Choroid plexus epithelial cell (primary cell): ENCODE results near the gene P2RY8.
A peak's percentile ranks its signal among the peaks of the same experiment; 100 is the strongest.

Experiments
- DNase-seq: peaks from one replicate; pipeline ENCODE4 v3.0.0-alpha.2; 2010; ENCODE audit warnings: low read depth
- H3K4me3 ChIP-seq: 2 replicates; pipeline ENCODE4 v1.5.1; 2011; ENCODE audit warnings: low read depth, mild to moderate bottlenecking, control low read depth, low read length, moderate library complexity
- CTCF ChIP-seq: conservative IDR thresholded peaks from 2 replicates; pipeline ENCODE4 v1.5.1; 2011; ENCODE audit warnings: low read depth, mild to moderate bottlenecking, control low read depth, inconsistent platforms, low read length, moderate library complexity

Gene P2RY8

DNA sequence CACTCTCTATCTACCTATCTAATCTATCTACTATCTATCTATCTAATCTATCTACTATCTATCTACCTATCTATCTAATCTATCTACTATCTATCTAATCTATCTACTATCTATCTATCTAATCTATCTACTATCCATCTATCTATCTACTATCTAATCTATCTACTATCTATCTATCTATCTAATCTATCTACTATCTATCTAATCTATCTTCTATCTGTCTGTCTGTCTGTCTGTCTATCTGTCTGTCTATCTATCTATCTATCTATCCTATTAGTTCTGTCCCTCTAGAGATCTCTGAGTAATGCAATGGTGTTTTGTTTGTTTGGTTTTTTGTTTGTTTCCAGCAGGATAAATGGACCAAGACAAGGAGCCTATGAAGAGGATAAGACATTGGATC is 74.9 kb downstream of the P2RY8 start:
- no peak for DNase-seq
- TF ChIP-seq CTCF = no peak
- no peak overlapping the region for H3K4me3 ChIP-seq

- no peak for TF ChIP-seq CTCF
- no peak overlapping the region for H3K4me3 ChIP-seq
- DNase-seq = no peak
Measured at GRCh38 chrX:1455948-1456280, 81.1 kb downstream of the P2RY8 start.

GRCh38 chrX:1453951-1454785 is 82.8 kb downstream of the P2RY8 start:
- peak overlapping the region; percentile 56 for H3K4me3 ChIP-seq

DNA sequence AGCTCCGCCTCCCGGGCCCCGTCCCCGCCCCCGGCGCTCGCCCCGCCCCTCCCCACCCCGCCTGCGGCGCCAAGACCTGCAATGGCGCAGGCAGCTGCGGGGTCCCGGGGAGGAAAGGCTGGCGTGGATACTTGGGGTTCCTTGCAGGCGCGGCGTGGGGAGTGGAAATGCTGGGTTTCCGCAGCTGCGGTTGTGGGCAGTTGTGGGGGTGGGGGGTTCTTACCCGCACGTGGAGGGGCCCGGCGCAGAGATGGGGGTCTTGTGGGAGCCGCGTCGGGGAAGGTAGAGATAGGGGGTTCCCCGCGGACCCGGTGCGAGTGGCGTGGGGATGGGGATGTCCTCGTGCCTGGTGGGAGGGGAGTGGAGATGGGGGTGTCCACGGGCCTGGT is 83.6 kb downstream of the P2RY8 start:
- H3K4me3 ChIP-seq = peak overlapping the region; percentile 68
- DNase-seq = no peak
- no peak for TF ChIP-seq CTCF

More at GRCh38 chrX:1453951-1454785, 82.8 kb downstream of the P2RY8 start:
- TF ChIP-seq CTCF = peak; percentile 89
- DNase-seq = peak; percentile 85

DNA sequence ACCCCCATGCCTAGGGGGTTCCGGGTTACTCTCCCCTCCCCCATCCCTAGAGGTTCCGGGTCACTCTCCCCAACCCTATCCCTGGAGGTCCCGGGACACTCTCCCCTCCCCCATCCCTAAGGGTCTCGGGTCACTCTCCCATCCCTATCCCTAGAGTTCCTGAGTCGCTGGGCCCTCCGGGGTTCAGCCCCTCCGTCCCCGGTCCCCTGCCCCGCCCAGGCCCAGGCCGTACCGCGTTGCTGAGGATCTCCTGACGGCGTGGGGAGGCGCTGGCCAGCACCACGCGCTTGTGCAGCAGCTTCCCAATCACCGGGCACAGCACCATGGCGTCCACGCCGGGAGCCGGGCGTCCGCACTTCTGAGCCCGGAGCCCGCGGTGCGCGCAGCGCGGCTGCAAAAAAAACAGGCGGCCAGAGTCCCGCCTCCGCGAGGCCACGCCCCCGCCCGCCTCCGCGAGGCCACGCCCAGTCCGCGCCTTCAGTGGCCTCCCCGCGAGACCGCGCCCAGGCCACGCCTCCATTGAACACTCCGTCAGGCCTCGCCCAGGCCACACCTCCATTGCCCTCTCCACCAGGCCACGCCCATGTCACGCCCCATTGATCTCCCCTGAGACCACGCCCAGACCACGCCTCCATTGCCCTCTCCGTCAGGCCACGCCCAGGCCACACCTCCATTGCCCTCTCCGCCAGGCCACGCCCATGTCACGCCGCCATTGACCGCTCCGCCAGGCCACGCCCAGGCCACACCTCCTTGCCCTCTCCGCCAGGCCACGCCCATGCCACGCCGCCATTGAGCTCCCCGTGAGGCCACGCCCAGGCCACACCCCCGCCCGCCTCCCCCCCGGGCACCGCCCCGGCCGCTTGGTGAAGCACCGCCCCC is 84.2 kb downstream of the P2RY8 start, which contains the start of gene ASMTL:
ASMTL (minus strand) TSS at position 394 of the 879 bp plus-strand sequence; CDS start at position 325, 69 bp downstream.
- H3K4me3 ChIP-seq = peak within 1 kb of the TSS; percentile 89
- DNase-seq = peak; percentile 100
- TF ChIP-seq CTCF = no peak

- TF ChIP-seq CTCF = no peak
- H3K4me3 ChIP-seq = peak overlapping the region; percentile 89
- no peak for DNase-seq
Measured at GRCh38 chrX:1451661-1452515, 85.1 kb downstream of the P2RY8 start.
